ENCODE data around the gene ZMYND8. TPM values are rescaled to one million over a fixed set of nuclear protein-coding genes. Genes with fewer than 3 reads are reported as not detected.
A peak's percentile ranks its signal among the peaks of the same experiment; 100 is the strongest.

Gene ZMYND8
- total and polyA plus RNA-seq, 10 of the 15 experiments (the other 5 are each of a cell fraction or from before 2014, with no cell fraction given) = 12.9 to 54.8 (median 23.1) TPM

GRCh38 chr20:47286681-47287080 lies 69.8 kb downstream of the ZMYND8 start (continued):
- TF ChIP-seq NKRF (conservative IDR thresholded peaks at IDR 0.05) = no peak

- Histone ChIP-seq H3K4me2 (ENCODE audit: control insufficient read depth, insufficient read depth) (no peak overlapping the region), H3K4me3 (no peak overlapping the region), H3K9ac (ENCODE audit: control insufficient read depth, insufficient read depth, low read length) (no peak overlapping the region), H3K27me3 (replicated peaks in 1 of 2; ENCODE audit: control insufficient read depth in 2 of 2, insufficient read depth in 2 of 2, low read length in 1 of 2) (no peaks in the 10 kb centered on the region), H2AFZ (ENCODE audit: control insufficient read depth, low read depth, low read length) (no peak overlapping the region), H4K20me1 (ENCODE audit: control insufficient read depth, insufficient read depth) (no peaks in the 10 kb centered on the region), H3K9me3 (replicated peaks; ENCODE audit: control insufficient read depth, insufficient read depth, low read length) (no peaks in the 10 kb centered on the region), H3K4me1 (ENCODE audit: control insufficient read depth, insufficient read depth, low read length) (no peaks in the 10 kb centered on the region), H3K79me2 (ENCODE audit: control insufficient read depth, insufficient read depth, low read length) (no peaks in the 10 kb centered on the region), H3K27ac (ENCODE audit: control insufficient read depth, insufficient read depth) (no peak overlapping the region), H3K36me3 (ENCODE audit: control insufficient read depth in 2 of 2, insufficient read depth in 2 of 2, low read length in 1 of 2) (peaks cover 19 to 64% of the 10 kb centered on the region in 2 experiments)
- no peak for ATAC-seq
- no peak for DNase-seq (ENCODE audit: low read depth, low spot score)
- intact Hi-C loops (cut with micrococcal nuclease; ENCODE audit: unreplicated experiment) = loop anchor here (2.0 kb wide), 1 partner anchor 64 kb away; no protein-coding TSS in a partner anchor
- in situ Hi-C loops (cut with MboI) = no loop called here
- SMC1A ChIA-PET (ENCODE audit: uncharacterized antibody, unreplicated experiment) = interaction anchor here (0.7 to 7.5 kb wide), 2 partner anchors 12 to 34 kb away, joined by 3 to 43 read pairs; no protein-coding TSS in a partner anchor
- no TSS peak for BruUV-seq (replicated peaks)
- FAIRE-seq = no peak
- POLR2A ChIA-PET = interaction anchor here (0.6 kb wide), 1 partner anchor 15 kb away, joined by 4 read pairs; no protein-coding TSS in a partner anchor
- RAD21 ChIA-PET (ENCODE audit: unreplicated experiment) = interaction anchor here (1.0 kb wide), 1 partner anchor 11 kb away, joined by 3 read pairs; no protein-coding TSS in a partner anchor
- WGBS (ENCODE audit: insufficient coverage, insufficient replicate concordance, low lambda C conversion rate, missing lambda C conversion rate) = 73% methylated on average over 4 of the region's 4 CpGs
- TF ChIP-seq NFXL1 (IDR thresholded peaks at IDR 0.05; ENCODE audit: borderline replicate concordance) = peak; percentile 55; the same call in 1 of the 2 replicates
- no peak for TF ChIP-seq CEBPB (IDR thresholded peaks at IDR 0.05; ENCODE audit: borderline replicate concordance in 1 of 2, low read depth in 2 of 2, low read length in 2 of 2)
- CTCF ChIA-PET = interaction anchor here (1.0 to 1.4 kb wide), 2 partner anchors 12 to 99 kb away, joined by 5 to 7 read pairs; no protein-coding TSS in a partner anchor
These were observed 71.3 kb downstream of the ZMYND8 start for GRCh38 chr20:47285189-47285588.

All from GM12878 (cell line).